HEK293 (cell line): ENCODE results near the gene TPST1.
"Not testable (repeated sequence)": the region's sequence is repeated elsewhere in the genome, so short reads cannot be mapped to it uniquely, and the experiment has no call there.

Experiments
- CTCF ChIA-PET: fragments of 350-600 bp; formaldehyde crosslinking; extraction: SDS; loops from one replicate; lab custom pipeline; 2021; ENCODE audit warnings: antibody characterized with exemption; lab: Yijun Ruan, JAX
- POLR2A ChIA-PET: fragments of 300-600 bp; formaldehyde crosslinking; extraction: SDS; loops from one replicate; lab custom pipeline; 2020; ENCODE audit warnings: antibody characterized with exemption, inconsistent platforms; lab: Yijun Ruan, JAX
- H3K27ac ChIP-seq: fragments of 200-500 bp; sonication (Bioruptor generic); 2 replicates; pipeline ENCODE4 v1.5.1; 2014; ENCODE audit warnings: low read depth, low read length, control low read depth, inconsistent platforms; ENCODE audit errors: extremely low read depth
- H3K36me3 ChIP-seq, 2 experiments: fragments of 200-500 bp in 1 of 2; sonication (Bioruptor generic) in 1 of 2; 1 replicate in 1 of 2; 2 replicates in 1 of 2; pipeline ENCODE4 v1.5.1; 2014 to 2017; ENCODE audit warnings: inconsistent platforms in 2 of 2, low read length in 2 of 2; ENCODE audit not compliant: control insufficient read depth in 2 of 2, insufficient read depth in 1 of 2
- H3K4me1 ChIP-seq: fragments of 200-500 bp; sonication (Bioruptor generic); 2 replicates; pipeline ENCODE4 v1.5.1; 2014; ENCODE audit warnings: mild to moderate bottlenecking, low read length, inconsistent platforms; ENCODE audit not compliant: control insufficient read depth, insufficient read depth
- H3K4me3 ChIP-seq: 2 replicates; pipeline ENCODE4 v1.5.1; 2011; ENCODE audit warnings: low read depth, mild to moderate bottlenecking, control low read depth, low read length, moderate library complexity
- H3K9me3 ChIP-seq: fragments of 200-500 bp; sonication (Bioruptor generic); 2 replicates; pipeline ENCODE4 v1.5.1; 2014; ENCODE audit warnings: low read depth, low read length, inconsistent platforms; ENCODE audit not compliant: control insufficient read depth, insufficient read depth
- GLIS2 ChIP-seq: fragments of 450-650 bp; formaldehyde crosslinking; IDR thresholded peaks from 2 replicates; pipeline ENCODE4 v1.5.1; 2016; ENCODE audit warnings: missing biosample characterization, missing genetic modification characterization
- HOXA7 ChIP-seq: sonication (generic); formaldehyde crosslinking; IDR thresholded peaks from 2 replicates; pipeline ENCODE4 v1.8.1; 2022; ENCODE audit warnings: missing genetic modification reagents, borderline replicate concordance
- KLF8 ChIP-seq: fragments of 450-650 bp; formaldehyde crosslinking; IDR thresholded peaks from 2 replicates; pipeline ENCODE4 v1.5.1; 2016; ENCODE audit warnings: missing biosample characterization, missing genetic modification characterization
- RBAK ChIP-seq: fragments of 450-650 bp; formaldehyde crosslinking; IDR thresholded peaks from 2 replicates; pipeline ENCODE4 v1.5.1; 2016; ENCODE audit warnings: missing biosample characterization, missing genetic modification characterization
- SP3 ChIP-seq: fragments of 450-650 bp; formaldehyde crosslinking; IDR thresholded peaks from 2 replicates; pipeline ENCODE4 v1.5.1; 2016; ENCODE audit warnings: missing biosample characterization, missing genetic modification characterization
- YY2 ChIP-seq: fragments of 450-650 bp; formaldehyde crosslinking; IDR thresholded peaks from 2 replicates; pipeline ENCODE4 v1.5.1; 2016; ENCODE audit warnings: missing biosample characterization, missing genetic modification characterization
- ZBTB17 ChIP-seq: fragments of 450-650 bp; formaldehyde crosslinking; IDR thresholded peaks from 2 replicates; pipeline ENCODE4 v1.5.1; 2016; ENCODE audit warnings: missing biosample characterization, missing genetic modification characterization
- ZBTB8A ChIP-seq: fragments of 450-650 bp; formaldehyde crosslinking; IDR thresholded peaks from 2 replicates; pipeline ENCODE4 v1.5.1; 2016; ENCODE audit warnings: missing biosample characterization, missing genetic modification characterization
- ZFP3 ChIP-seq: fragments of 450-650 bp; formaldehyde crosslinking; IDR thresholded peaks from 2 replicates; pipeline ENCODE4 v1.5.1; 2016; ENCODE audit warnings: low read depth, missing biosample characterization, missing genetic modification characterization
- ZIC2 ChIP-seq: fragments of 450-650 bp; formaldehyde crosslinking; IDR thresholded peaks from 2 replicates; pipeline ENCODE4 v1.5.1; 2016; ENCODE audit warnings: missing biosample characterization, missing genetic modification characterization
- ZNF138 ChIP-seq: fragments of 450-650 bp; formaldehyde crosslinking; IDR thresholded peaks from 2 replicates; pipeline ENCODE4 v1.5.1; 2016; ENCODE audit warnings: missing biosample characterization, missing genetic modification characterization, borderline replicate concordance
- ZNF473 ChIP-seq: fragments of 450-650 bp; formaldehyde crosslinking; IDR thresholded peaks from 2 replicates; pipeline ENCODE4 v1.5.1; 2017; ENCODE audit warnings: missing biosample characterization, missing genetic modification characterization
- ZNF544 ChIP-seq: fragments of 450-650 bp; formaldehyde crosslinking; IDR thresholded peaks from 2 replicates; pipeline ENCODE4 v1.5.0; 2017; ENCODE audit warnings: missing biosample characterization, missing genetic modification characterization
- ZNF558 ChIP-seq: fragments of 450-650 bp; formaldehyde crosslinking; IDR thresholded peaks from 2 replicates; pipeline ENCODE4 v1.5.1; 2016; ENCODE audit warnings: missing biosample characterization, missing genetic modification characterization
- ZNF660 ChIP-seq: fragments of 450-650 bp; IDR thresholded peaks from 2 replicates; pipeline ENCODE4 v1.5.1; 2018; ENCODE audit warnings: missing biosample characterization, mild to moderate bottlenecking, missing genetic modification characterization
- ZNF791 ChIP-seq: fragments of 450-650 bp; formaldehyde crosslinking; IDR thresholded peaks from 2 replicates; pipeline ENCODE4 v1.5.1; 2016; ENCODE audit warnings: missing biosample characterization, missing genetic modification characterization
- ZSCAN23 ChIP-seq: fragments of 450-650 bp; formaldehyde crosslinking; IDR thresholded peaks from 2 replicates; pipeline ENCODE4 v1.5.1; 2016; ENCODE audit warnings: missing biosample characterization, missing genetic modification characterization
- TF ChIP-seq, protein P1 (sequence below): fragments of 450-650 bp; formaldehyde crosslinking; IDR thresholded peaks from 2 replicates; pipeline ENCODE4 v1.5.1; 2016; ENCODE audit warnings: missing biosample characterization, missing genetic modification characterization
- TF ChIP-seq, protein P2 (sequence below): fragments of 450-650 bp; formaldehyde crosslinking; IDR thresholded peaks from 2 replicates; pipeline ENCODE4 v1.5.1; 2016; ENCODE audit warnings: missing biosample characterization, missing genetic modification characterization
- TF ChIP-seq, protein P3 (sequence below): fragments of 450-650 bp; formaldehyde crosslinking; IDR thresholded peaks from 2 replicates; pipeline ENCODE4 v1.5.1; 2016; ENCODE audit warnings: missing biosample characterization, missing genetic modification characterization
- TF ChIP-seq, protein P4 (sequence below): fragments of 450-650 bp; formaldehyde crosslinking; conservative IDR thresholded peaks from 2 replicates; pipeline ENCODE4 v1.5.1; 2016; ENCODE audit warnings: low read depth, missing biosample characterization, missing genetic modification characterization

TPST1 gene

DNA sequence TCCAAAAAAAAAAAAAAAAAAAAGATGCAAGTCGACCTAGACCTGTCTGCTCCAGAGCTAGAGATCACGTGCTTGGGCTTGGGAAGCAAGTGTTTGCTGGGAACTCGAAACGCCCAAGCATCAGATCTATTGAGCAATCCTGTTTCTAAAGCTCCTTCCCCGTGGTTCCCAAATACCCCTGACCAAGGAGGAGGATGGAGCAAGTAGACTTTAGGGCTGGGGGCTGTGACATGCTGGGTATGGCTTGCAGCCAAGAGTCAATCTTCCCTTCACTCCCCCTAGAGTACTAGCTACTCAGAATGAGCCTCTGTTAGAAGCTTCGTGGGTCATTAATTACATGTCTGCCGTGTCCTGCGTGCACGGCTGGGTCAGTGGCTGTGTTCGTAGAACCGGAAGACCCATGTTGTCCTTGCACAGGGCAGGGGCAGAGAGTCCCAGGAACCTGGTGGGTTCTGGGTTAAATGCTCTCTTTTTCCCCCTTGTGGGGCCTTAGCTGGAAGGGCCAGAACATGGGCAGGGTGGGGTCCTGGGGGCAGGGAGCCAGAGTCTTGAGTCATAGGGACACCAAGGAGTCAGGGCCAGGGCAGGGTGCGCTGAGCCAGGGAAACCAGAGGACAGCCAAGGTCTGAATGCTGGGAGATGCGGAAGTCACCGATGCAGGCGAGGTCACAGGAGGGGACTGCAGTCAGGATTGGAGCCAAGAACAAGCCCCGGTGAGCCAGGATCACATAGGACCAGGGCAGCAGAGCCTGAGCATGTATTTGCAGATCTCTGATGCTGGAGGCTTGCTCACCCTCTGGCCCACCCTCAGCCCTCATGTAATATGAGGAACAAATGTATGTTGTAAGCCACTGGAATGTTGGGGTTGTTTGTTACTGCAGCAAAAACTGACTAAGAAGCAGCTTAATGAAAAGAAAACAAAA, 34.6 kb upstream of the TPST1 start:
- no peaks in the 10 kb centered on the region for H3K9me3 ChIP-seq
- no peak overlapping the region for H3K27ac ChIP-seq
- CTCF ChIA-PET = interaction anchor here (0.9 to 1.1 kb wide), 2 partner anchors 8 to 34 kb away, joined by 3 to 4 read pairs; partner anchors contain the start of gene TPST1
- no peaks in the 10 kb centered on the region; a peak in 1 of 3 replicates for H3K36me3 ChIP-seq
- no peaks in the 10 kb centered on the region for H3K4me1 ChIP-seq
- peak; percentile 41 for TF ChIP-seq ZIC2
- no peak for TF ChIP-seq ZFP3 (tag by site-specific recombination)
- peak; percentile 90 for TF ChIP-seq RBAK (tag by site-specific recombination)
- POLR2A ChIA-PET = interaction anchor here (0.6 to 0.8 kb wide), 2 partner anchors 13 to 34 kb away, joined by 3 to 6 read pairs; no protein-coding TSS in a partner anchor
- H3K4me3 ChIP-seq = no peak overlapping the region

DNA sequence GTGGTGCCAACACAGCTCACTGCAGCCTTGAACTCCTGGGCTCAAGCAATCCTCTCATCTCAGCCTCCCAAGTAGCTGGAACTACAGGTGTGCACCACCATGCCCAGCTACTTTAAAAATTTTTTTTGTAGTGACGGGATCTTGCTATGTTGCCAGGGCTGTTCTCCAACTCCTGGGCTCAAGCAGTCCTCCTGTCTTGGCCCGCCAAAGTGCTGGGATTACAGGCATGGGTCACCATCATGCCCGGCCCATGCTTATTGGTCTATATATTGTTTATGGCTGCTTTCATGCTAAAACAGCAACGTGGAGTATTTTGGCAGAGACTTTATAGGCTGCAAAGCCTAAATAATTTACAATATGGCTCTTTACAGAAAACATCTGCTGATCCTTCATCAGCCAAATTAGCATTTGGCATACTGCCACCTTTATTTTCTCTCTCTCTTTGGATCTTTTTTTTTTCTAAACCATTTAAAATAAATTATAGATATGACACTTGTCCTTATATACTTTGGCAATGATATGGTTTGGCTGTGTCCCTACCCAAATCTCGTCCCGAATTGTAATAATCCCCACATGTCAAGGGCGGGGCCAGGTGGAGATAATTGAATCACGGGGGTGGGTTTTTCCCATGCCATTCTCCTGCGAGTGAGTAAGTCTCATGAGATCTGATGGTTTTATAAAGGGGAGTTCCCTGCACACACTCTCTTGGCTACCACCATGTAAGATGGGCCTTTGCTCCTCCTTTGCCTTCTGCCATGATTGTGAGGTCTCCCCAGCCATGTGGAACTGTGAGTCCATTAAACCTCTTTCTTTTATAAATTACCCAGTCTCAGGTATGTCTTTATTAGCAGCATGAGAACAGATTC, 32.4 kb upstream of the TPST1 start:
- H3K4me1 ChIP-seq, H3K9me3 ChIP-seq, H3K36me3 ChIP-seq, H3K27ac ChIP-seq, H3K4me3 ChIP-seq, POLR2A ChIA-PET: not testable (repeated sequence)
- CTCF ChIA-PET = interaction anchor here (0.6 kb wide), 1 partner anchor 19 kb away, joined by 5 read pairs; no protein-coding TSS in a partner anchor

DNA sequence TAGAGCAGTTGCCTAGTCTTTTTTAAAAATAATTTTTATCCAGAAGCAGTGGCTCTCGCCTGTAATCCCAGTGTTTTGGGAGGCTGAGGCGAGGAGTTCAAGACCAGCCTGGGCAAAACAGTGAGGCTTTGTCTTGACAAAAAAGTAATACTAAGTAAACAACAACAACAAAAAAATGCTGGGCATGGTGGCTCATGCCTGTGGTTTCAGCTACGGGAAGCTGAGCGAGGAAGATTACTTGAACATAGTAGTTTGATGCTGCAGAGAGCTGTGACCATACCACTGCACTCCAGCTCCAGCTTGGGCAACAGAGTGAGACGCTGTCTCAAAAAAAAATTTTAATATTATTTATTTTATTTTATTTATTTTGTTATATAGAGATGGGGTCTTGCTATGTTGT, 31.3 kb upstream of the TPST1 start:
- Histone ChIP-seq H3K27ac (no peak overlapping the region), H3K4me3 (no peak overlapping the region)
- CTCF ChIA-PET = no interaction called here
- TF ChIP-seq, protein P1, sequence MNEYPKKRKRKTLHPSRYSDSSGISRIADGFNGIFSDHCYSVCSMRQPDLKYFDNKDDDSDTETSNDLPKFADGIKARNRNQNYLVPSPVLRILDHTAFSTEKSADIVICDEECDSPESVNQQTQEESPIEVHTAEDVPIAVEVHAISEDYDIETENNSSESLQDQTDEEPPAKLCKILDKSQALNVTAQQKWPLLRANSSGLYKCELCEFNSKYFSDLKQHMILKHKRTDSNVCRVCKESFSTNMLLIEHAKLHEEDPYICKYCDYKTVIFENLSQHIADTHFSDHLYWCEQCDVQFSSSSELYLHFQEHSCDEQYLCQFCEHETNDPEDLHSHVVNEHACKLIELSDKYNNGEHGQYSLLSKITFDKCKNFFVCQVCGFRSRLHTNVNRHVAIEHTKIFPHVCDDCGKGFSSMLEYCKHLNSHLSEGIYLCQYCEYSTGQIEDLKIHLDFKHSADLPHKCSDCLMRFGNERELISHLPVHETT (tag by site-specific recombination) = no peak
- TF ChIP-seq, protein P2, sequence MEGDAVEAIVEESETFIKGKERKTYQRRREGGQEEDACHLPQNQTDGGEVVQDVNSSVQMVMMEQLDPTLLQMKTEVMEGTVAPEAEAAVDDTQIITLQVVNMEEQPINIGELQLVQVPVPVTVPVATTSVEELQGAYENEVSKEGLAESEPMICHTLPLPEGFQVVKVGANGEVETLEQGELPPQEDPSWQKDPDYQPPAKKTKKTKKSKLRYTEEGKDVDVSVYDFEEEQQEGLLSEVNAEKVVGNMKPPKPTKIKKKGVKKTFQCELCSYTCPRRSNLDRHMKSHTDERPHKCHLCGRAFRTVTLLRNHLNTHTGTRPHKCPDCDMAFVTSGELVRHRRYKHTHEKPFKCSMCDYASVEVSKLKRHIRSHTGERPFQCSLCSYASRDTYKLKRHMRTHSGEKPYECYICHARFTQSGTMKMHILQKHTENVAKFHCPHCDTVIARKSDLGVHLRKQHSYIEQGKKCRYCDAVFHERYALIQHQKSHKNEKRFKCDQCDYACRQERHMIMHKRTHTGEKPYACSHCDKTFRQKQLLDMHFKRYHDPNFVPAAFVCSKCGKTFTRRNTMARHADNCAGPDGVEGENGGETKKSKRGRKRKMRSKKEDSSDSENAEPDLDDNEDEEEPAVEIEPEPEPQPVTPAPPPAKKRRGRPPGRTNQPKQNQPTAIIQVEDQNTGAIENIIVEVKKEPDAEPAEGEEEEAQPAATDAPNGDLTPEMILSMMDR = no peak
- TF ChIP-seq ZBTB17 (tag by site-specific recombination) (no peak), SP3 (tag by site-specific recombination) (no peak), ZNF473 (tag by site-specific recombination) (no peak), ZNF138 (tag by site-specific recombination) (no peak), YY2 (no peak), ZNF660 (tag by site-specific recombination) (no peak), ZFP3 (tag by site-specific recombination) (no peak), ZSCAN23 (tag by site-specific recombination) (no peak), ZNF544 (tag by site-specific recombination) (no peak), KLF8 (tag by site-specific recombination) (no peak), GLIS2 (tag by site-specific recombination) (no peak), ZNF791 (tag by site-specific recombination) (no peak), ZNF558 (tag by site-specific recombination) (no peak), HOXA7 (CRISPR knock-in tag) (no peak), ZBTB8A (tag by site-specific recombination) (no peak)
- TF ChIP-seq, protein P3, sequence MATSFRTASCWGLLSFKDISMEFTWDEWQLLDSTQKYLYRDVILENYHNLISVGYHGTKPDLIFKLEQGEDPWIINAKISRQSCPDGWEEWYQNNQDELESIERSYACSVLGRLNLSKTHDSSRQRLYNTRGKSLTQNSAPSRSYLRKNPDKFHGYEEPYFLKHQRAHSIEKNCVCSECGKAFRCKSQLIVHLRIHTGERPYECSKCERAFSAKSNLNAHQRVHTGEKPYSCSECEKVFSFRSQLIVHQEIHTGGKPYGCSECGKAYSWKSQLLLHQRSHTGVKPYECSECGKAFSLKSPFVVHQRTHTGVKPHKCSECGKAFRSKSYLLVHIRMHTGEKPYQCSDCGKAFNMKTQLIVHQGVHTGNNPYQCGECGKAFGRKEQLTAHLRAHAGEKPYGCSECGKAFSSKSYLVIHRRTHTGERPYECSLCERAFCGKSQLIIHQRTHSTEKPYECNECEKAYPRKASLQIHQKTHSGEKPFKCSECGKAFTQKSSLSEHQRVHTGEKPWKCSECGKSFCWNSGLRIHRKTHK (tag by site-specific recombination) = no peak
- TF ChIP-seq, protein P4, sequence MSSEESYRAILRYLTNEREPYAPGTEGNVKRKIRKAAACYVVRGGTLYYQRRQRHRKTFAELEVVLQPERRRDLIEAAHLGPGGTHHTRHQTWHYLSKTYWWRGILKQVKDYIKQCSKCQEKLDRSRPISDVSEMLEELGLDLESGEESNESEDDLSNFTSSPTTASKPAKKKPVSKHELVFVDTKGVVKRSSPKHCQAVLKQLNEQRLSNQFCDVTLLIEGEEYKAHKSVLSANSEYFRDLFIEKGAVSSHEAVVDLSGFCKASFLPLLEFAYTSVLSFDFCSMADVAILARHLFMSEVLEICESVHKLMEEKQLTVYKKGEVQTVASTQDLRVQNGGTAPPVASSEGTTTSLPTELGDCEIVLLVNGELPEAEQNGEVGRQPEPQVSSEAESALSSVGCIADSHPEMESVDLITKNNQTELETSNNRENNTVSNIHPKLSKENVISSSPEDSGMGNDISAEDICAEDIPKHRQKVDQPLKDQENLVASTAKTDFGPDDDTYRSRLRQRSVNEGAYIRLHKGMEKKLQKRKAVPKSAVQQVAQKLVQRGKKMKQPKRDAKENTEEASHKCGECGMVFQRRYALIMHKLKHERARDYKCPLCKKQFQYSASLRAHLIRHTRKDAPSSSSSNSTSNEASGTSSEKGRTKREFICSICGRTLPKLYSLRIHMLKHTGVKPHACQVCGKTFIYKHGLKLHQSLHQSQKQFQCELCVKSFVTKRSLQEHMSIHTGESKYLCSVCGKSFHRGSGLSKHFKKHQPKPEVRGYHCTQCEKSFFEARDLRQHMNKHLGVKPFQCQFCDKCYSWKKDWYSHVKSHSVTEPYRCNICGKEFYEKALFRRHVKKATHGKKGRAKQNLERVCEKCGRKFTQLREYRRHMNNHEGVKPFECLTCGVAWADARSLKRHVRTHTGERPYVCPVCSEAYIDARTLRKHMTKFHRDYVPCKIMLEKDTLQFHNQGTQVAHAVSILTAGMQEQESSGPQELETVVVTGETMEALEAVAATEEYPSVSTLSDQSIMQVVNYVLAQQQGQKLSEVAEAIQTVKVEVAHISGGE (tag by site-specific recombination) = no peak
- TF ChIP-seq, all 188 proteins: peak for 0
- no peaks in the 10 kb centered on the region for H3K9me3 ChIP-seq
- POLR2A ChIA-PET = interaction anchor here (0.7 to 1.5 kb wide), 2 partner anchors 31 to 51 kb away, joined by 3 to 4 read pairs; no protein-coding TSS in a partner anchor
- no peaks in the 10 kb centered on the region for H3K4me1 ChIP-seq
- no peaks in the 10 kb centered on the region for H3K36me3 ChIP-seq
